ENCODE results near the gene PSMD12. TPM values are rescaled to one million over a fixed set of nuclear protein-coding genes. Genes with fewer than 3 reads are reported as not detected.
"Not testable (repeated sequence)": the region's sequence is repeated elsewhere in the genome, so short reads cannot be mapped to it uniquely, and the experiment has no call there.

PSMD12 gene
- total RNA-seq, 1 donor from 2014 or later, result 36.5 TPM

DNA sequence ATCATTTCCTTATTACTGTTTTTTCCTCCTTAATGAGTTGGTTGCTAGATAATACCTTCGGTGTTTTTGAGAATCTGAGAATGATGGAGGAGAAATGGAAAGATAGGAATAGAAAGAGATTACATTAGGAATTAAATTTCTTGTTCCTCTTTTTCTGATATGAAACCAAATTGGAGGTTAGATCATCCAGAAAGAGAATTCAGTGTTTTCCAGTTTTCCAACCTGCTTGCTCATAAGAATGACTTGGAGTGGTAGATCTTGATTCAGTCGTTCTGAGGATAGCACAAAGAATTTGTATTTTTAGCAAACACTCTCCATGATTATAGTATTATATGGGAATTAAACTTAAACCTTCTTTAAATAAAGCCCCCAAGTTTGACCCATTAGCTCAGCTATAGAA lies 46.6 kb upstream of the PSMD12 start:
- H3K27me3 ChIP-seq (ENCODE audit: control insufficient read depth, insufficient read depth, low read length), result no peaks in the 10 kb centered on the region
- no peak overlapping the region for H3K4me3 ChIP-seq (ENCODE audit: low read depth, low read length)
- TF ChIP-seq, protein P1, sequence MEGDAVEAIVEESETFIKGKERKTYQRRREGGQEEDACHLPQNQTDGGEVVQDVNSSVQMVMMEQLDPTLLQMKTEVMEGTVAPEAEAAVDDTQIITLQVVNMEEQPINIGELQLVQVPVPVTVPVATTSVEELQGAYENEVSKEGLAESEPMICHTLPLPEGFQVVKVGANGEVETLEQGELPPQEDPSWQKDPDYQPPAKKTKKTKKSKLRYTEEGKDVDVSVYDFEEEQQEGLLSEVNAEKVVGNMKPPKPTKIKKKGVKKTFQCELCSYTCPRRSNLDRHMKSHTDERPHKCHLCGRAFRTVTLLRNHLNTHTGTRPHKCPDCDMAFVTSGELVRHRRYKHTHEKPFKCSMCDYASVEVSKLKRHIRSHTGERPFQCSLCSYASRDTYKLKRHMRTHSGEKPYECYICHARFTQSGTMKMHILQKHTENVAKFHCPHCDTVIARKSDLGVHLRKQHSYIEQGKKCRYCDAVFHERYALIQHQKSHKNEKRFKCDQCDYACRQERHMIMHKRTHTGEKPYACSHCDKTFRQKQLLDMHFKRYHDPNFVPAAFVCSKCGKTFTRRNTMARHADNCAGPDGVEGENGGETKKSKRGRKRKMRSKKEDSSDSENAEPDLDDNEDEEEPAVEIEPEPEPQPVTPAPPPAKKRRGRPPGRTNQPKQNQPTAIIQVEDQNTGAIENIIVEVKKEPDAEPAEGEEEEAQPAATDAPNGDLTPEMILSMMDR (IDR thresholded peaks at IDR 0.05; ENCODE audit: insufficient read depth, low read length, poor library complexity, severe bottlenecking), result no peak
- DNase-seq (ENCODE audit: low read depth), result no peak
- no peaks in the 10 kb centered on the region for H3K36me3 ChIP-seq (ENCODE audit: control insufficient read depth, insufficient read depth, low read length)

GRCh38 chr17:67412032-67412431 lies 45.7 kb upstream of the PSMD12 start:
- no peaks in the 10 kb centered on the region for H3K36me3 ChIP-seq (ENCODE audit: control insufficient read depth, insufficient read depth, low read length)
- DNase-seq (ENCODE audit: low read depth), result no peak
- TF ChIP-seq, protein P1 (IDR thresholded peaks at IDR 0.05; ENCODE audit: insufficient read depth, low read length, poor library complexity, severe bottlenecking), result no peak
- no peaks in the 10 kb centered on the region for H3K27me3 ChIP-seq (ENCODE audit: control insufficient read depth, insufficient read depth, low read length)
- H3K4me3 ChIP-seq (ENCODE audit: low read depth, low read length), result no peak overlapping the region

GRCh38 chr17:67411397-67411796 lies 45.0 kb upstream of the PSMD12 start:
- no peak for DNase-seq (ENCODE audit: low read depth)
- H3K4me3 ChIP-seq (ENCODE audit: low read depth, low read length), result no peak overlapping the region
- H3K27me3 ChIP-seq (ENCODE audit: control insufficient read depth, insufficient read depth, low read length), result no peaks in the 10 kb centered on the region
- H3K36me3 ChIP-seq (ENCODE audit: control insufficient read depth, insufficient read depth, low read length), result no peaks in the 10 kb centered on the region
- TF ChIP-seq, protein P1 (IDR thresholded peaks at IDR 0.05; ENCODE audit: insufficient read depth, low read length, poor library complexity, severe bottlenecking), result no peak

GRCh38 chr17:67408455-67408830 lies 42.1 kb upstream of the PSMD12 start:
- not testable (repeated sequence) for DNase-seq (ENCODE audit: low read depth); H3K36me3 ChIP-seq (ENCODE audit: control insufficient read depth, insufficient read depth, low read length); H3K4me3 ChIP-seq (ENCODE audit: low read depth, low read length); H3K27me3 ChIP-seq (ENCODE audit: control insufficient read depth, insufficient read depth, low read length)

- H3K36me3 ChIP-seq (ENCODE audit: control insufficient read depth, insufficient read depth, low read length), result no peaks in the 10 kb centered on the region
- H3K4me3 ChIP-seq (ENCODE audit: low read depth, low read length), result no peak overlapping the region
- no peak for DNase-seq (ENCODE audit: low read depth)
- TF ChIP-seq, protein P1 (IDR thresholded peaks at IDR 0.05; ENCODE audit: insufficient read depth, low read length, poor library complexity, severe bottlenecking), result no peak
- H3K27me3 ChIP-seq (ENCODE audit: control insufficient read depth, insufficient read depth, low read length), result no peaks in the 10 kb centered on the region
These were observed 37.1 kb upstream of the PSMD12 start for GRCh38 chr17:67403483-67403882.

DNA sequence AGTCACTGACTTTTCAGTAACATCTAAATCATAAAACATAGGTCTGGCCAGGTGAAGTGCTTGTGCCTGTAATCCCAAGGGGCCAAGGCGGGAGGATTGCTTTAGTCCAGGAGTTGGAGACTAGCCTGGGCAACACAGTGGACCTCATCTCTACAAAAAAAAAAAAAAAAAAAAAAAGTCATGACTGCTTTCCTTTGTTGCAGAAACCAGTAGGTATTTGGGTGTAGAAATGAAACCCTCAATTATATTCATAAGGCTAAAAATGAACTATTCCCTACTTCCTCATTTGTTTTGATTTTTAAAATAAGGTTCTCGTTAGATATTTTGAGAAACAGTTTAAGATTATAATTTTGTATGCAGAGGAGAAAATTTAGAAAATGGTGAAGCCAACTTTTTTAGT lies 36.7 kb upstream of the PSMD12 start:
- TF ChIP-seq, protein P1 (IDR thresholded peaks at IDR 0.05; ENCODE audit: insufficient read depth, low read length, poor library complexity, severe bottlenecking), result no peak
- Histone ChIP-seq H3K36me3 (ENCODE audit: control insufficient read depth, insufficient read depth, low read length) (no peaks in the 10 kb centered on the region), H3K27me3 (ENCODE audit: control insufficient read depth, insufficient read depth, low read length) (no peaks in the 10 kb centered on the region), H3K4me3 (ENCODE audit: low read depth, low read length) (no peak overlapping the region)
- DNase-seq (ENCODE audit: low read depth), result no peak

Data from kidney epithelial cell (primary cell).